Hepatocyte (in vitro differentiated cells): ENCODE results near the gene TAF1C. TPM values are rescaled to one million over a fixed set of nuclear protein-coding genes. Genes with fewer than 3 reads are reported as not detected.

Source experiments
- DNase-seq: peaks from one replicate; pipeline ENCODE4 v3.0.0-alpha.2; 2016; ENCODE audit warnings: low spot score
- H2AFZ ChIP-seq: fragments of 200-600 bp; sonication (generic); 2 replicates; pipeline ENCODE4 v1.6.0; 2016; ENCODE audit warnings: antibody characterized with exemption, mild to moderate bottlenecking
- H3K27ac ChIP-seq: fragments of 200-600 bp; sonication (generic); 2 replicates; pipeline ENCODE4 v1.5.1; 2016; ENCODE audit warnings: mild to moderate bottlenecking
- H3K27me3 ChIP-seq: fragments of 200-600 bp; sonication (generic); 2 replicates; pipeline ENCODE4 v1.6.1; 2016
- H3K36me3 ChIP-seq: fragments of 200-600 bp; sonication (generic); replicated peaks from 2 replicates; pipeline ENCODE4 v1.5.1; 2016; ENCODE audit warnings: low read depth; ENCODE audit not compliant: insufficient read depth
- H3K4me1 ChIP-seq: fragments of 200-600 bp; sonication (generic); 2 replicates; pipeline ENCODE4 v1.5.1; 2016; ENCODE audit warnings: mild to moderate bottlenecking, moderate library complexity; ENCODE audit not compliant: insufficient read depth
- H3K4me2 ChIP-seq: fragments of 200-600 bp; sonication (generic); 2 replicates; pipeline ENCODE4 v1.6.0; 2016
- H3K4me3 ChIP-seq: fragments of 200-600 bp; sonication (generic); 2 replicates; pipeline ENCODE4 v1.5.1; 2016; ENCODE audit warnings: mild to moderate bottlenecking
- H3K79me2 ChIP-seq: fragments of 200-600 bp; sonication (generic); 2 replicates; pipeline ENCODE4 v1.6.0; 2017; ENCODE audit warnings: mild to moderate bottlenecking
- H3K9me2 ChIP-seq: fragments of 200-600 bp; sonication (generic); replicated peaks from 2 replicates; pipeline ENCODE4 v1.6.0; 2017; ENCODE audit warnings: mild to moderate bottlenecking; ENCODE audit not compliant: insufficient read depth
- H3K9me3 ChIP-seq: fragments of 200-600 bp; sonication (generic); 2 replicates; pipeline ENCODE4 v1.5.1; 2016; ENCODE audit warnings: low read depth, mild to moderate bottlenecking
- H4K20me1 ChIP-seq: fragments of 200-600 bp; sonication (generic); 2 replicates; pipeline ENCODE4 v1.6.0; 2016; ENCODE audit warnings: mild to moderate bottlenecking; ENCODE audit not compliant: insufficient read depth, poor library complexity, severe bottlenecking
- CTCF ChIP-seq: fragments of 200-600 bp; sonication (generic); IDR thresholded peaks from 2 replicates; pipeline ENCODE4 v1.5.1; 2016; ENCODE audit warnings: antibody characterized with exemption, mild to moderate bottlenecking; ENCODE audit not compliant: poor library complexity
- EZH2 ChIP-seq: fragments of 200-600 bp; sonication (generic); IDR thresholded peaks from 2 replicates; pipeline ENCODE4 v1.6.1; 2016; ENCODE audit warnings: antibody characterized with exemption, mild to moderate bottlenecking, borderline replicate concordance
- EZH2phosphoT487 ChIP-seq: fragments of 200-600 bp; sonication (generic); IDR thresholded peaks from one replicate; pipeline ENCODE4 v1.6.1; 2018; ENCODE audit warnings: antibody characterized with exemption, mild to moderate bottlenecking, low read depth, moderate library complexity; ENCODE audit not compliant: unreplicated experiment, severe bottlenecking
- WGBS: methylation state at CpG from one replicate; pipeline ENCODE4 v1.1.6; 2016; ENCODE audit warnings: low lambda C conversion rate; ENCODE audit errors: missing lambda C conversion rate; 5-methylcytosine and 5-hydroxymethylcytosine counted together
- polyA plus RNA-seq: library from polyadenylated mRNA; unstranded; fragments of >200 nt; fragmentation: Nextera tagmentation; extraction: Ambion mirVana; gene quantifications from 2 replicates; pipeline ENCODE4 v1.2.1, GENCODE V29; 2016
- total RNA-seq: library from RNA; depleted of rRNA; stranded (reverse); fragments of >200 nt; gene quantifications from 2 replicates; pipeline ENCODE4 v1.2.3, GENCODE V29; 2014

Gene TAF1C
- total and polyA plus RNA-seq, 2 experiments from 2014 or later: 30.2 to 39.2 TPM

GRCh38 chr16:84214451-84215066, 27.7 kb upstream of the TAF1C start:
- WGBS: 93% methylated on average over 15 of the region's 15 CpGs
- no peak for TF ChIP-seq EZH2
- TF ChIP-seq CTCF: no peak
- no peak for TF ChIP-seq EZH2phosphoT487
- no peaks in the 10 kb centered on the region for H3K79me2 ChIP-seq

GRCh38 chr16:84212631-84213030, 25.8 kb upstream of the TAF1C start:
- Histone ChIP-seq H3K4me3 (no peak overlapping the region), H3K9me2 (no peaks in the 10 kb centered on the region), H3K27me3 (no peaks in the 10 kb centered on the region), H3K36me3 (no peaks in the 10 kb centered on the region), H3K9me3 (no peaks in the 10 kb centered on the region), H3K79me2 (no peaks in the 10 kb centered on the region), H2AFZ (no peak overlapping the region), H3K4me1 (no peaks in the 10 kb centered on the region), H3K4me2 (no peak overlapping the region), H4K20me1 (no peaks in the 10 kb centered on the region), H3K27ac (no peak overlapping the region)
- 91% methylated on average over 4 of the region's 4 CpGs for WGBS
- TF ChIP-seq EZH2 (no peak), CTCF (no peak), EZH2phosphoT487 (no peak)
- no peak for DNase-seq

More at GRCh38 chr16:84214451-84215066, 27.7 kb upstream of the TAF1C start:
- no peaks in the 10 kb centered on the region for H3K9me2 ChIP-seq
- H3K4me3 ChIP-seq: no peak overlapping the region
- H3K4me1 ChIP-seq: no peaks in the 10 kb centered on the region
- no peaks in the 10 kb centered on the region for H3K27me3 ChIP-seq
- H3K36me3 ChIP-seq: no peaks in the 10 kb centered on the region
- H3K4me2 ChIP-seq: no peak overlapping the region
- no peak overlapping the region for H2AFZ ChIP-seq
- no peaks in the 10 kb centered on the region for H3K9me3 ChIP-seq
- no peak overlapping the region for H3K27ac ChIP-seq
- H4K20me1 ChIP-seq: no peaks in the 10 kb centered on the region
- no peak for DNase-seq

- 83% methylated on average over 4 of the region's 4 CpGs for WGBS
- H3K79me2 ChIP-seq: no peaks in the 10 kb centered on the region
- no peaks in the 10 kb centered on the region for H3K36me3 ChIP-seq
- H2AFZ ChIP-seq: no peak overlapping the region
- no peak overlapping the region for H3K4me2 ChIP-seq
- no peak for DNase-seq
- no peaks in the 10 kb centered on the region for H3K27me3 ChIP-seq
- H4K20me1 ChIP-seq: no peaks in the 10 kb centered on the region
- no peak overlapping the region for H3K4me3 ChIP-seq
- H3K9me3 ChIP-seq: no peaks in the 10 kb centered on the region
- no peak overlapping the region for H3K27ac ChIP-seq
- no peaks in the 10 kb centered on the region for H3K9me2 ChIP-seq
- H3K4me1 ChIP-seq: no peaks in the 10 kb centered on the region
- TF ChIP-seq EZH2phosphoT487: no peak
- no peak for TF ChIP-seq CTCF
- no peak for TF ChIP-seq EZH2
Observed at GRCh38 chr16:84212154-84212553, 25.3 kb upstream of the TAF1C start.
